Testis (tissue), 5 donors: Measurements from ENCODE around the gene AMTN. TPM values are rescaled to one million over a fixed set of nuclear protein-coding genes. Genes with fewer than 3 reads are reported as not detected.
"Not testable (repeated sequence)": the region's sequence is repeated elsewhere in the genome, so short reads cannot be mapped to it uniquely, and the experiment has no call there.

Experiments used
- DNase-seq: peaks from one replicate; pipeline ENCODE4 v3.0.0-alpha.2; 2019
- H3K27ac ChIP-seq, 2 donors: fragments of 200-600 bp; sonication (generic); one replicate each; pipeline ENCODE4 v1.5.1; 2019
- H3K27me3 ChIP-seq: fragments of 200-600 bp; sonication (generic); one replicate; pipeline ENCODE4 v1.5.1; 2019
- H3K36me3 ChIP-seq: fragments of 200-600 bp; sonication (generic); one replicate; pipeline ENCODE4 v1.5.1; 2017; ENCODE audit warnings: low read depth; ENCODE audit errors: missing control alignments
- H3K4me1 ChIP-seq: fragments of 200-600 bp; sonication (generic); one replicate; pipeline ENCODE4 v1.5.1; 2019
- H3K4me3 ChIP-seq, 2 donors: fragments of 200-600 bp; sonication (generic); one replicate each; pipeline ENCODE4 v1.5.1; 2017 to 2019
- H3K9me3 ChIP-seq: fragments of 200-600 bp; sonication (generic); one replicate; pipeline ENCODE4 v1.5.1; 2017
- POLR2A ChIP-seq: fragments of 450-650 bp; IDR thresholded peaks from one replicate; pipeline ENCODE4 v1.6.1; 2017; ENCODE audit warnings: antibody characterized with exemption, mild to moderate bottlenecking, moderate library complexity
- WGBS, 2 donors: methylation state at CpG; one replicate each; pipeline ENCODE4 v1.1.5; 2018; 5-methylcytosine and 5-hydroxymethylcytosine counted together
- intact Hi-C: fragments of 100-400 bp; cut with DNase I; formaldehyde crosslinking; loops from one replicate; pipeline ENCODE4 v1.15.1; 2023; ENCODE audit warnings: low total_unique reads
- long read RNA-seq, 2 donors: transcript quantifications; one replicate each; lab custom pipeline, GENCODE V29; 2026
- polyA plus RNA-seq: library from polyadenylated mRNA; stranded (reverse); fragments of 350-450 nt; fragmentation: Illumina TruSeq; extraction: RNeasy Lipid Tissue Mini Kit (QIAGEN cat#74804); gene quantifications from one replicate; pipeline ENCODE4 v1.2.3, GENCODE V29; 2014; ENCODE audit warnings: low read depth, low replicate concordance; ENCODE audit not compliant: insufficient read depth
- total RNA-seq, 2 donors: library from RNA; depleted of rRNA; stranded (reverse); fragments of >200 nt; gene quantifications; one replicate each; pipeline ENCODE4 v1.2.3, GENCODE V29; 2016
- TF ChIP-seq, protein P1 (sequence below), 3 experiments: fragments of 450-650 bp in 2 of 3; fragments of 200-600 bp in 1 of 3; sonication (generic) in 1 of 3; IDR thresholded peaks; one replicate each; pipeline ENCODE4 v1.5.1; 2016 to 2019; ENCODE audit warnings: antibody characterized with exemption in 3 of 3, mild to moderate bottlenecking in 2 of 3, moderate library complexity in 1 of 3

The AMTN gene
- total RNA-seq (not detected), polyA plus RNA-seq (not detected)
- long read RNA-seq, donor 1, result 0 reads
- long read RNA-seq, donor 2, result 0 reads

- Histone ChIP-seq H3K27ac (no peak within 1 kb of the TSS), H3K27me3 (no peaks in the 10 kb centered on the region), H3K36me3 (no peaks in the 10 kb centered on the region), H3K4me3 (no peak within 1 kb of the TSS), H3K4me1 (no peaks in the 10 kb centered on the region), H3K9me3 (no peaks in the 10 kb centered on the region)
- TF ChIP-seq, protein P1, sequence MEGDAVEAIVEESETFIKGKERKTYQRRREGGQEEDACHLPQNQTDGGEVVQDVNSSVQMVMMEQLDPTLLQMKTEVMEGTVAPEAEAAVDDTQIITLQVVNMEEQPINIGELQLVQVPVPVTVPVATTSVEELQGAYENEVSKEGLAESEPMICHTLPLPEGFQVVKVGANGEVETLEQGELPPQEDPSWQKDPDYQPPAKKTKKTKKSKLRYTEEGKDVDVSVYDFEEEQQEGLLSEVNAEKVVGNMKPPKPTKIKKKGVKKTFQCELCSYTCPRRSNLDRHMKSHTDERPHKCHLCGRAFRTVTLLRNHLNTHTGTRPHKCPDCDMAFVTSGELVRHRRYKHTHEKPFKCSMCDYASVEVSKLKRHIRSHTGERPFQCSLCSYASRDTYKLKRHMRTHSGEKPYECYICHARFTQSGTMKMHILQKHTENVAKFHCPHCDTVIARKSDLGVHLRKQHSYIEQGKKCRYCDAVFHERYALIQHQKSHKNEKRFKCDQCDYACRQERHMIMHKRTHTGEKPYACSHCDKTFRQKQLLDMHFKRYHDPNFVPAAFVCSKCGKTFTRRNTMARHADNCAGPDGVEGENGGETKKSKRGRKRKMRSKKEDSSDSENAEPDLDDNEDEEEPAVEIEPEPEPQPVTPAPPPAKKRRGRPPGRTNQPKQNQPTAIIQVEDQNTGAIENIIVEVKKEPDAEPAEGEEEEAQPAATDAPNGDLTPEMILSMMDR (IDR thresholded peaks at IDR 0.05), result no peak
- no peak for TF ChIP-seq POLR2A
- intact Hi-C loops, result no loop called here
- DNase-seq, result no peak
- WGBS, 2 donors, result 53 to 65% methylated on average over 2 of the region's 2 CpGs
Observed at GRCh38 chr4:70518269-70518668, at the start of gene AMTN. AMTN (plus strand) TSS chr4:70518569; CDS start chr4:70518778, 209 bp downstream.

- Histone ChIP-seq H3K4me3 (no peak within 1 kb of the TSS), H3K9me3 (no peaks in the 10 kb centered on the region), H3K36me3 (no peaks in the 10 kb centered on the region), H3K27ac (no peak within 1 kb of the TSS), H3K27me3 (no peaks in the 10 kb centered on the region), H3K4me1 (no peaks in the 10 kb centered on the region)
- intact Hi-C loops, result no loop called here
- TF ChIP-seq, protein P1 (IDR thresholded peaks at IDR 0.05), result no peak
- TF ChIP-seq POLR2A, result no peak
- 85% methylated on average over 4 of the region's 4 CpGs for WGBS, 2 donors
- no peak for DNase-seq
Observed at GRCh38 chr4:70471897-70472296, 46.5 kb upstream of the AMTN start, which contains the start of gene MUC7. MUC7 (plus strand) TSS chr4:70472197; CDS start chr4:70474022, 1,825 bp downstream.

GRCh38 chr4:70473679-70474078, 44.7 kb upstream of the AMTN start:
- Histone ChIP-seq H3K27me3 (no peaks in the 10 kb centered on the region), H3K27ac (no peak overlapping the region), H3K36me3 (no peaks in the 10 kb centered on the region), H3K4me3 (no peak overlapping the region), H3K9me3 (no peaks in the 10 kb centered on the region), H3K4me1 (no peaks in the 10 kb centered on the region)
- DNase-seq, result no peak
- no peak for TF ChIP-seq POLR2A
- TF ChIP-seq, protein P1 (IDR thresholded peaks at IDR 0.05), result no peak
- WGBS, 2 donors, result 88 to 93% methylated on average over 4 of the region's 4 CpGs
- intact Hi-C loops, result no loop called here

DNA sequence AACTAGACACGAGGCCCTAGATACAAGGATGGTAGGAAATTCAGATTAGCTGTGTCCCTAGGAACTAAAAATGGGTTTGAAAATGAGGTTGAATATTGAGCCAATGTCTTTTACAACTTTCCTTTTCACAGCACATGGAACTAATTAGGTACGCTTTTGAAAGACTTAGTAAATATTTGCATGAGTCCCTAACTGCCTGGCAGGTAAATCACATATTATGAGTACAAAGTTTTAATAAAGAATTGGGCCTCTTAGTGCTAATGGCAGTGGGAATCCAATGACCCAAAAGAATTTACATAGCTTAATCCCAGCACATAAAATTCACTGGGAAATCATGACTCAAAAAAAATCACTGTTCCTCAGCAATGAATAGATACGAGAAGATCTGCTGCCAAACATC, 29.6 kb upstream of the AMTN start:
- no peaks in the 10 kb centered on the region for H3K27me3 ChIP-seq
- H3K27ac ChIP-seq, result no peak overlapping the region
- no peak for DNase-seq
- H3K9me3 ChIP-seq, result no peaks in the 10 kb centered on the region
- intact Hi-C loops, result no loop called here
- WGBS, 2 donors, result 77 to 81% methylated on average over 3 of the region's 3 CpGs
- H3K4me3 ChIP-seq, result no peak overlapping the region
- TF ChIP-seq POLR2A, result no peak
- TF ChIP-seq, protein P1 (IDR thresholded peaks at IDR 0.05), result no peak
- H3K4me1 ChIP-seq, result no peaks in the 10 kb centered on the region
- no peaks in the 10 kb centered on the region for H3K36me3 ChIP-seq

DNA sequence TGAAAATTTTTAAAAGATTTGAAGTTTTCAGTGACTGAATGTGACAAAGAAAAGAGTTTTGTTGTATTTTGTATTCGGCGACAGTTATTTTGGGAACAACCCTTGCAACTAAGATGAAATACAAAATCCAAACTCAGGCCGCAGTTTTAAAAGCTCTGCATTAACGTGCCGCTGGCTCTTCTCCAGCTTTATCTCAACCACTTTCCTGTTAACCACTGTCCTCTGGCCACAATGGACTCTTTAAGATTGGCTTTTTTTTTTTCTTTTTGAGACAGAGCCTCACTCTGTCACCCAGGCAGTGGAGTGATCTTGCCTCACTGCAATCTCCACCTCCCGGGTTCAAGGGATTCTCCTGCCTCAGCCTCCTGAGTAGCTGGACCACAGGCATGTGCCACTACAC, 22.1 kb upstream of the AMTN start:
- H3K9me3 ChIP-seq, result no peaks in the 10 kb centered on the region
- no peaks in the 10 kb centered on the region for H3K36me3 ChIP-seq
- intact Hi-C loops, result no loop called here
- no peaks in the 10 kb centered on the region for H3K4me1 ChIP-seq
- H3K27ac ChIP-seq, result no peak overlapping the region
- TF ChIP-seq POLR2A, result no peak
- TF ChIP-seq, protein P1 (IDR thresholded peaks at IDR 0.05), result no peak
- WGBS, 2 donors, result 74 to 80% methylated on average over 6 of the region's 6 CpGs
- H3K4me3 ChIP-seq, result no peak overlapping the region
- H3K27me3 ChIP-seq, result no peaks in the 10 kb centered on the region
- no peak for DNase-seq

GRCh38 chr4:70501838-70502237, 16.5 kb upstream of the AMTN start:
- H3K4me1 ChIP-seq, H3K36me3 ChIP-seq, H3K4me3 ChIP-seq, H3K9me3 ChIP-seq, DNase-seq, H3K27me3 ChIP-seq, intact Hi-C loops, H3K27ac ChIP-seq: not testable (repeated sequence)
- WGBS, 2 donors, result 83 to 97% methylated on average over 8 of the region's 8 CpGs
